ENCODE measurements around the gene AIPL1.

AIPL1 gene

GRCh38 chr17:6477831-6478383 lies 43.0 kb upstream of the AIPL1 start:
- no peak for TF ChIP-seq CTCF (IDR thresholded peaks at IDR 0.05; ENCODE audit: control insufficient read depth, insufficient read depth, low read depth, low read length, missing control alignments)
- DNase-seq (ENCODE audit: low read depth), result no peak
- H3K4me3 ChIP-seq (ENCODE audit: control insufficient read depth, low read depth, low read length), result no peak overlapping the region

- DNase-seq (ENCODE audit: low read depth), result no peak
- no peak for TF ChIP-seq CTCF (IDR thresholded peaks at IDR 0.05; ENCODE audit: control insufficient read depth, insufficient read depth, low read depth, low read length, missing control alignments)
- no peak overlapping the region for H3K4me3 ChIP-seq (ENCODE audit: control insufficient read depth, low read depth, low read length)
Observed at GRCh38 chr17:6476810-6477179, 41.9 kb upstream of the AIPL1 start.

DNA sequence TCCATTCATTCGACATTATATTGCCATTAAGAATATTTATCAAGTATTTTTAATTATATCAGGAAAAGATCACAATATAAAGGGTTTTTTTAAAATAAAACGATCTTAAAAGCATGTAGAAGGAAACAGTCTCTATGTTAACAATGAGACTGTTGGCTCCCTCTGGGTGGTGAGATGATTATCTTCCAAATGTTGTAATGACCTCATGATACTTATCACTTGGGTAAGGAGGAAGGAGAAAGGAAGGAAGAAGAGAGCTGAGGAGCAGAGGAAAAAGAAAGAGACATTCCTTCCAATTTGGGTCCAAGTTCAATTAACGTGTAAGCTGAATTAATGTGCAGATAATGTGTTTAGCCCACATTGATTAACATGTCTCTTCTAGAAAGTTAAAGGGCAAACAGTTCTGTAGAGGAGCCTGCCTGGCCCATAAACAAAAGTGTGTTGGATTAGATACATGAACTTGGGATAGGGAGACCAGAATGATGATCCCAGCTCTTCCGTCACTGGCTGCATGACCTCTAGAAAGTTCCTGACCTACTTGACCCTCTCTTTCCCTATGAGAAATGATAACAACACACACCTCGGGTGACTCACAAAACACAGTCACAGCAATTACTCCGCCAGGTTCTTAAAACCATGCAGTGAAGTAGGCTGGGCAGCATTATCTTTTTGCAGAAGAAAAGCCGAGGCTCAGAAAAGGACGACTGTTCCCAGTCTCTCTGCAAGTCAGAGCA lies 41.3 kb upstream of the AIPL1 start:
- H3K4me3 ChIP-seq (ENCODE audit: control insufficient read depth, low read depth, low read length), result no peak overlapping the region
- no peak for TF ChIP-seq CTCF (IDR thresholded peaks at IDR 0.05; ENCODE audit: control insufficient read depth, insufficient read depth, low read depth, low read length, missing control alignments)
- DNase-seq (ENCODE audit: low read depth), result no peak

DNA sequence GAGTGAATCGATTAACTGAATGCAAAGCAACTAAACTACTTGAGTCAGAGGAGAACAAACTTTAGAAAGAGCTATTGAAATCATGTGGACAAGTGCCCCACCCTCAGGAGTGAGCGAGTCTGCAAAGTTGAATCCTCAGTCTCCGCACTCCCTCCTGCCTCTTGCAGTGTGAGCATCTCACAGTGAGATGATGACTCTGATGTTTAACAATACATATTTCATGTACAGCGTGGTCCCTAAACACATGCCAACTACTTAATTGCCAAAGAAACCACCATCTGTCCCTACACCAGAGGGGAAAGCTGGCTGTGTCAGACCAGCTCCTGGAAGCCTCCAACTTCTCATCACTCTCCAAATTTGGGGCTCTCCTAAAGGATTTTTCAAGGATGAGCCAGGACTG lies 40.5 kb upstream of the AIPL1 start:
- DNase-seq (ENCODE audit: low read depth), result no peak
- TF ChIP-seq CTCF (IDR thresholded peaks at IDR 0.05; ENCODE audit: control insufficient read depth, insufficient read depth, low read depth, low read length, missing control alignments), result no peak
- H3K4me3 ChIP-seq (ENCODE audit: control insufficient read depth, low read depth, low read length), result no peak overlapping the region

DNA sequence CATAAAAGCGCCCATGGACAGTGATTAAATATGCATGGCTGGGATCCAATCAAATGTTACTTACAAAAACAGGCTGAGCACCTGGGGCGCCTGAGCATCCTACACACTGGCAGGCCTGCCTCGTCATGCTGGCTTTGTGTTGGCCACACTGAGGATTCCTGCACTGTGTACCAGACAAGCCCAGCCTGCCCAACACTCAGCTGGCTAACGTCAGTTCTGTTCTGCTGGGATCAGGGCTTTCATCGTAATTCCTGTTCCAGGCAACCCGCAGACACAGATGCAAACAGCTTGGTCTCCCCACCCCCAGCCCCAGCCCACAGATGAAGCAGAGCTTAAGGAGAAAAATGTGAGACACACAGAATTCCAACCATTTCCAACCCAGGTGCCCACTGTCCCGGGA lies 40.0 kb upstream of the AIPL1 start:
- no peak overlapping the region for H3K4me3 ChIP-seq (ENCODE audit: control insufficient read depth, low read depth, low read length)
- no peak for DNase-seq (ENCODE audit: low read depth)
- TF ChIP-seq CTCF (IDR thresholded peaks at IDR 0.05; ENCODE audit: control insufficient read depth, insufficient read depth, low read depth, low read length, missing control alignments), result no peak

DNA sequence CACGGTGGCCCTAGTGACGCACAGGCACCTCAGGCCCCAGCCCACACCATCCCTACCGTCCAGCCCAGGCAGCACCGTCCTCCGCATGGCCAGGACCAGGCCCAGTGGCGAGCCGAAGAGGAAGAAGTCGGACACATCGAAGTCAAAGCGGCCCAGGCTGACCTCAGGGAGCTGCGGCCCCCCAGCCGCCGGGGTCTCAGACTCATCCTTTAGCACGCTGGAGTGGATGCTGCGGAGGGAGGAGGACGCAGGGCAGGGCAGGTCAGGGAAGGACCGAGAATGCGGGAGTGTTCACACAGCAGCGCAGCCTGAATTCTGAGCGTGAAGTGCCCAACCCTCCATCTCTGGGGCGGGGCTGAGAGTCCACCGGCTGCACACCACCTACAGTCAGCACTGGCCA lies 39.5 kb upstream of the AIPL1 start:
- no peak for TF ChIP-seq CTCF (IDR thresholded peaks at IDR 0.05; ENCODE audit: control insufficient read depth, insufficient read depth, low read depth, low read length, missing control alignments)
- DNase-seq (ENCODE audit: low read depth), result no peak
- no peak overlapping the region for H3K4me3 ChIP-seq (ENCODE audit: control insufficient read depth, low read depth, low read length)

Data from AG09309 (cell line).